GM18909 (cell line): ENCODE data around the gene HDAC9.
A peak's percentile ranks its signal among the peaks of the same experiment; 100 is the strongest.

Experiments used
- ATAC-seq: cut with Tn5 transposase; IDR thresholded peaks from one replicate; pipeline ENCODE4 v1.9.1; 2021; ENCODE audit warnings: mild to moderate bottlenecking; ENCODE audit not compliant: unreplicated experiment, poor library complexity

Gene HDAC9

GRCh38 chr7:18495412-18496340, at the start of gene HDAC9:
TSS of gene HDAC9 (plus strand) at chr7:18495749. CDS start at chr7:18496303, 554 bp downstream.
- peak; percentile 90 for ATAC-seq

GRCh38 chr7:18445916-18446520, 49.5 kb upstream of the HDAC9 start:
- no peak for ATAC-seq

GRCh38 chr7:18450019-18450418, 45.5 kb upstream of the HDAC9 start:
- ATAC-seq = no peak

GRCh38 chr7:18455606-18456005, 39.9 kb upstream of the HDAC9 start:
- ATAC-seq = no peak

- no peak for ATAC-seq
Observed at GRCh38 chr7:18457832-18458231, 37.7 kb upstream of the HDAC9 start.

GRCh38 chr7:18458830-18459229, 36.7 kb upstream of the HDAC9 start:
- peak; percentile 66 for ATAC-seq

- no peak for ATAC-seq
Observed at GRCh38 chr7:18459484-18460245, 35.9 kb upstream of the HDAC9 start.

- ATAC-seq = no peak
Observed at GRCh38 chr7:18461785-18462467, 33.6 kb upstream of the HDAC9 start.

- ATAC-seq = no peak
Observed at GRCh38 chr7:18464830-18465229, 30.7 kb upstream of the HDAC9 start.

- no peak for ATAC-seq
Observed at GRCh38 chr7:18467011-18467410, 28.5 kb upstream of the HDAC9 start.

GRCh38 chr7:18468795-18469194, 26.8 kb upstream of the HDAC9 start:
- ATAC-seq = no peak

- no peak for ATAC-seq
Observed at GRCh38 chr7:18469316-18469715, 26.2 kb upstream of the HDAC9 start.

GRCh38 chr7:18471476-18472160, 23.9 kb upstream of the HDAC9 start:
- no peak for ATAC-seq

- ATAC-seq = no peak
Observed at GRCh38 chr7:18472161-18472483, 23.4 kb upstream of the HDAC9 start.

GRCh38 chr7:18473119-18473518, 22.4 kb upstream of the HDAC9 start:
- ATAC-seq = no peak

GRCh38 chr7:18474944-18475343, 20.6 kb upstream of the HDAC9 start:
- ATAC-seq = no peak

GRCh38 chr7:18475488-18475887, 20.1 kb upstream of the HDAC9 start:
- ATAC-seq = no peak

GRCh38 chr7:18481776-18482175, 13.8 kb upstream of the HDAC9 start:
- no peak for ATAC-seq

- ATAC-seq = no peak
Observed at GRCh38 chr7:18488049-18488448, 7.5 kb upstream of the HDAC9 start.

- no peak for ATAC-seq
Observed at GRCh38 chr7:18489624-18490023, 5.9 kb upstream of the HDAC9 start.
